Endothelial cell of umbilical vein (primary cell): ENCODE measurements around the gene KCND2. TPM values are rescaled to one million over a fixed set of nuclear protein-coding genes. Genes with fewer than 3 reads are reported as not detected.

Experiments
- BruUV-seq: library from RNA; stranded (reverse); fragments of 400-500 nt; replicated peaks from 2 replicates; lab custom pipeline; 2021; lab: Mats Ljungman, UMichigan
- CTCF ChIA-PET: fragments of 300-600, 350-600 bp; sonication (Branson Sonifier 250); formaldehyde crosslinking; loops from one replicate; lab custom pipeline; 2021; ENCODE audit warnings: antibody characterized with exemption, inconsistent platforms; lab: Charles Lee
- POLR2A ChIA-PET: fragments of 300-600, 350-600 bp; sonication (Branson Sonifier 250); formaldehyde crosslinking; loops from one replicate; lab custom pipeline; 2021; ENCODE audit warnings: antibody characterized with exemption, inconsistent platforms; lab: Charles Lee
- DNase-seq: peaks from one replicate; pipeline ENCODE4 v3.0.0-alpha.2; 2011; ENCODE audit warnings: low read depth, low spot score
- FAIRE-seq: peaks from 2 replicates; lab custom pipeline; 2011; peaks lifted over from hg19 to GRCh38; lab: Jason Lieb, UNC
- H2AFZ ChIP-seq: 2 replicates; pipeline ENCODE4 v1.6.0; 2012; ENCODE audit warnings: low read depth, low read length, control low read depth, inconsistent platforms
- H3K27ac ChIP-seq: 2 replicates; pipeline ENCODE4 v1.5.1; 2011; ENCODE audit warnings: low read depth, mild to moderate bottlenecking, control low read depth, low read length, moderate library complexity; ENCODE audit not compliant: insufficient read depth
- H3K27me3 ChIP-seq, 2 experiments: 2 replicates each; pipeline versions ENCODE4 v1.6.0 to v1.6.1; 2011; ENCODE audit warnings: low read length in 2 of 2, mixed read lengths in 1 of 2; ENCODE audit not compliant: control insufficient read depth in 2 of 2, insufficient read depth in 2 of 2
- H3K36me3 ChIP-seq, 2 experiments: 2 replicates in 1 of 2; 3 replicates in 1 of 2; pipeline ENCODE4 v1.5.1; 2011; ENCODE audit warnings: low read length in 2 of 2, mild to moderate bottlenecking in 1 of 2, moderate library complexity in 1 of 2; ENCODE audit not compliant: control insufficient read depth in 2 of 2, insufficient read depth in 2 of 2; ENCODE audit errors: extremely low read depth in 1 of 2
- H3K4me1 ChIP-seq: 3 replicates; pipeline ENCODE4 v1.5.1; 2011; ENCODE audit warnings: mild to moderate bottlenecking, low read length; ENCODE audit not compliant: control insufficient read depth, insufficient read depth; ENCODE audit errors: extremely low read depth
- H3K4me2 ChIP-seq: 2 replicates; pipeline ENCODE4 v1.6.1; 2011; ENCODE audit warnings: low read length, control low read depth, mixed read lengths; ENCODE audit not compliant: insufficient read depth
- H3K4me3 ChIP-seq, 3 experiments: fragments of 200-600 bp in 1 of 3; sonication (generic), shearing (Covaris generic) in 1 of 3; replicated peaks in 1 of 3; 2 replicates each; pipeline ENCODE4 v1.5.1; 2011 to 2016; ENCODE audit warnings: control low read depth in 3 of 3, low read length in 3 of 3, mild to moderate bottlenecking in 2 of 3, inconsistent platforms in 1 of 3, low read depth in 1 of 3, moderate library complexity in 1 of 3; ENCODE audit not compliant: insufficient read depth in 1 of 3
- H3K79me2 ChIP-seq: 2 replicates; pipeline ENCODE4 v1.6.0; 2012; ENCODE audit warnings: low read length, inconsistent platforms; ENCODE audit not compliant: control insufficient read depth, insufficient read depth
- H3K9ac ChIP-seq: replicated peaks from 2 replicates; pipeline ENCODE3; 2011; ENCODE audit warnings: low read length, control low read depth; ENCODE audit not compliant: insufficient read depth; ENCODE audit errors: extremely low read depth
- H3K9me1 ChIP-seq: replicated peaks from 3 replicates; pipeline ENCODE4 v1.6.0; 2011; ENCODE audit warnings: mild to moderate bottlenecking, low read length; ENCODE audit not compliant: control insufficient read depth, insufficient read depth; ENCODE audit errors: extremely low read depth
- H3K9me3 ChIP-seq: replicated peaks from 2 replicates; pipeline ENCODE4 v1.5.1; 2012; ENCODE audit warnings: low read length, inconsistent platforms; ENCODE audit not compliant: control insufficient read depth, insufficient read depth
- H4K20me1 ChIP-seq: replicated peaks from 2 replicates; pipeline ENCODE3; 2011; ENCODE audit warnings: mild to moderate bottlenecking, low read length; ENCODE audit not compliant: control insufficient read depth, insufficient read depth; ENCODE audit errors: extremely low read depth
- EZH2 ChIP-seq: IDR thresholded peaks from 2 replicates; pipeline ENCODE4 v1.6.1; 2012; ENCODE audit warnings: borderline replicate concordance, low read depth, mild to moderate bottlenecking, moderate library complexity, low read length, inconsistent platforms; ENCODE audit not compliant: severe bottlenecking
- FOS ChIP-seq: IDR thresholded peaks from 2 replicates; pipeline ENCODE4 v1.6.1; 2011; ENCODE audit warnings: mild to moderate bottlenecking, low read length, moderate library complexity, borderline replicate concordance; ENCODE audit not compliant: insufficient read depth
- GATA2 ChIP-seq: IDR thresholded peaks from 2 replicates; pipeline ENCODE4 v1.7.0; 2011; ENCODE audit warnings: low read depth, mild to moderate bottlenecking, moderate library complexity, mixed read lengths, low read length; ENCODE audit not compliant: insufficient read length, insufficient read depth
- JUN ChIP-seq: IDR thresholded peaks from 2 replicates; pipeline ENCODE4 v1.6.1; 2011; ENCODE audit warnings: borderline replicate concordance, low read depth; ENCODE audit not compliant: insufficient read length, insufficient read depth
- MYC ChIP-seq: IDR thresholded peaks from one replicate; pipeline ENCODE4 v1.6.1; 2011; ENCODE audit warnings: mild to moderate bottlenecking, low read depth, low read length
- POLR2A ChIP-seq: IDR thresholded peaks from 2 replicates; pipeline ENCODE4 v1.6.1; 2012; ENCODE audit warnings: low read depth, mild to moderate bottlenecking, control low read depth, low read length
- POLR2AphosphoS5 ChIP-seq: IDR thresholded peaks from 2 replicates; pipeline ENCODE4 v1.6.1; 2012; ENCODE audit warnings: low read depth, mild to moderate bottlenecking, control low read depth, low read length, moderate library complexity; ENCODE audit not compliant: insufficient read depth
- dilution Hi-C: fragments of 300-500 bp; cut with MboI; formaldehyde crosslinking; loops from one replicate; pipeline ENCODE4 v1.15.0; 2019; ENCODE audit warnings: low sequenced_read_pairs; ENCODE audit not compliant: extremely low pct_ligation_motif_present
- intact Hi-C: fragments of 100-400 bp; cut with micrococcal nuclease; formaldehyde crosslinking; loops from one replicate; pipeline ENCODE4 v1.10.0; 2022
- polyA plus RNA-seq, 4 experiments: library from polyadenylated mRNA; depleted of rRNA in 3 of 4; stranded (reverse) in 3 of 4; unstranded in 1 of 4; fragments of >200 nt; gene quantifications; 2 replicates each; pipeline versions ENCODE4 v1.2.1 to v1.2.3, GENCODE V29; 2011 to 2012; ENCODE audit warnings: missing spikeins in 1 of 4
- total RNA-seq: library from RNA; stranded (reverse); gene quantifications from 2 replicates; pipeline ENCODE4 v1.2.3, GENCODE V29; 2021
- TF ChIP-seq, protein P1 (sequence below), 2 donors: IDR thresholded peaks; 1 replicate in 1 of 2; 2 replicates in 1 of 2; pipeline ENCODE4 v1.5.1; 2011; ENCODE audit warnings: low read length in 2 of 2, mild to moderate bottlenecking in 2 of 2, moderate library complexity in 2 of 2, control low read depth in 1 of 2, inconsistent platforms in 1 of 2, low read depth in 1 of 2; ENCODE audit not compliant: insufficient read depth in 1 of 2; ENCODE audit errors: extremely low read depth in 1 of 2
- TF ChIP-seq, protein P2 (sequence below): IDR thresholded peaks from 2 replicates; pipeline ENCODE4 v1.6.1; 2011; ENCODE audit not compliant: insufficient read depth, insufficient read length

The KCND2 gene
- total and polyA plus RNA-seq, 2 donors (not counting 3 experiments of a cell fraction or from before 2014, with no cell fraction given): not detected

DNA sequence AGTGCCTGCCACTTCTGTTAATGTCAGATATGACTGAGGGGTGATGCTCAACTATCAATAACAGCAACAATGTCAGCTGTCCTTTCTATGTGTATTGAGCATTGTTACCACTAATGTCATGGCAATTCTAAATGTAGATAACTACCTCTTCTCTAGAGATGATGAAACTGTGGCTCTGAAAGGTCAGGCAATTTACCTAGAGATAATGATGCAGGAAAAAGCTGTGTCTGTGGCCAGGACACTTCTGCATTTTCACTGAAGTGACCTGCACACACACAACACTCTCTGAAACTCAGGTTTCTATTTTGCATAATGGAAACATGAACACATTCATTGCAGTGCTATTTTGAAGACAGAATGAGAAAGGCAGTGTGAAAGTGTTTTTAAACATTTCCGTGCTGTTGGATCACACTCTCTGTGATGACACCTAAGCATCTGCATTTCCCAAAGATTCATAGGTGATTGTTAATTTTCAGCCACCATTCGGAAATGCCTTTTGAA, 148.2 kb downstream of the KCND2 start:
- no peaks in the 10 kb centered on the region for H3K36me3 ChIP-seq
- no peaks in the 10 kb centered on the region for H3K9me3 ChIP-seq
- ChIA-PET CTCF (no interaction called here), POLR2A (no interaction called here)
- intact Hi-C loops (no loop called here), dilution Hi-C loops (no loop called here)
- H3K4me1 ChIP-seq: no peaks in the 10 kb centered on the region
- H3K27me3 ChIP-seq: no peaks in the 10 kb centered on the region
- BruUV-seq: no TSS peak
- no peaks in the 10 kb centered on the region for H3K9me1 ChIP-seq
- no peak for TF ChIP-seq FOS
- TF ChIP-seq MYC: no peak
- no peak for TF ChIP-seq JUN
- no peak for TF ChIP-seq POLR2A
- TF ChIP-seq, protein P1, sequence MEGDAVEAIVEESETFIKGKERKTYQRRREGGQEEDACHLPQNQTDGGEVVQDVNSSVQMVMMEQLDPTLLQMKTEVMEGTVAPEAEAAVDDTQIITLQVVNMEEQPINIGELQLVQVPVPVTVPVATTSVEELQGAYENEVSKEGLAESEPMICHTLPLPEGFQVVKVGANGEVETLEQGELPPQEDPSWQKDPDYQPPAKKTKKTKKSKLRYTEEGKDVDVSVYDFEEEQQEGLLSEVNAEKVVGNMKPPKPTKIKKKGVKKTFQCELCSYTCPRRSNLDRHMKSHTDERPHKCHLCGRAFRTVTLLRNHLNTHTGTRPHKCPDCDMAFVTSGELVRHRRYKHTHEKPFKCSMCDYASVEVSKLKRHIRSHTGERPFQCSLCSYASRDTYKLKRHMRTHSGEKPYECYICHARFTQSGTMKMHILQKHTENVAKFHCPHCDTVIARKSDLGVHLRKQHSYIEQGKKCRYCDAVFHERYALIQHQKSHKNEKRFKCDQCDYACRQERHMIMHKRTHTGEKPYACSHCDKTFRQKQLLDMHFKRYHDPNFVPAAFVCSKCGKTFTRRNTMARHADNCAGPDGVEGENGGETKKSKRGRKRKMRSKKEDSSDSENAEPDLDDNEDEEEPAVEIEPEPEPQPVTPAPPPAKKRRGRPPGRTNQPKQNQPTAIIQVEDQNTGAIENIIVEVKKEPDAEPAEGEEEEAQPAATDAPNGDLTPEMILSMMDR (IDR thresholded peaks at IDR 0.05; ENCODE audit: extremely low read depth in 1 of 2, insufficient read depth in 1 of 2, low read depth in 1 of 2, low read length in 2 of 2): no peak
- TF ChIP-seq, protein P2, sequence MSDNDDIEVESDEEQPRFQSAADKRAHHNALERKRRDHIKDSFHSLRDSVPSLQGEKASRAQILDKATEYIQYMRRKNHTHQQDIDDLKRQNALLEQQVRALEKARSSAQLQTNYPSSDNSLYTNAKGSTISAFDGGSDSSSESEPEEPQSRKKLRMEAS: no peak
- TF ChIP-seq POLR2AphosphoS5: no peak
- no peak for TF ChIP-seq GATA2
- TF ChIP-seq EZH2: no peak
- no peak overlapping the region for H3K9ac ChIP-seq
- FAIRE-seq (no peak), DNase-seq (no peak)
- H2AFZ ChIP-seq: no peak overlapping the region
- H4K20me1 ChIP-seq: no peaks in the 10 kb centered on the region
- H3K4me2 ChIP-seq: no peak overlapping the region
- H3K4me3 ChIP-seq: no peak overlapping the region
- H3K79me2 ChIP-seq: no peaks in the 10 kb centered on the region
- no peak overlapping the region for H3K27ac ChIP-seq
